GM12878 (cell line): Measurements from ENCODE around the gene CLCNKA. TPM values are rescaled to one million over a fixed set of nuclear protein-coding genes. Genes with fewer than 3 reads are reported as not detected.

Experiments used
- ASH2L ChIP-seq: fragments of 300-600, 200-600 bp; sonication (generic); IDR thresholded peaks from 2 replicates; pipeline ENCODE4 v1.6.1; 2017; ENCODE audit warnings: low read depth, mild to moderate bottlenecking, borderline replicate concordance
- BHLHE40 ChIP-seq, 2 experiments: fragments of 450-650 bp in 1 of 2; IDR thresholded peaks; 2 replicates each; pipeline ENCODE4 v1.6.1; 2011 to 2017; ENCODE audit warnings: low read depth in 2 of 2, borderline replicate concordance in 1 of 2, improper control_type of control experiment in 1 of 2, low read length in 1 of 2, mild to moderate bottlenecking in 1 of 2
- CEBPZ ChIP-seq: fragments of 150-350 bp; IDR thresholded peaks from 2 replicates; pipeline ENCODE4 v1.6.1; 2016; ENCODE audit warnings: low read depth, low read length
- CHD1 ChIP-seq: IDR thresholded peaks from 2 replicates; pipeline ENCODE4 v1.6.1; 2012; ENCODE audit warnings: low read depth, low read length, improper control_type of control experiment
- E2F8 ChIP-seq: fragments of 450-650 bp; IDR thresholded peaks from 2 replicates; pipeline ENCODE4 v1.6.1; 2018; ENCODE audit warnings: mild to moderate bottlenecking, low read depth, moderate library complexity; ENCODE audit not compliant: partially characterized antibody
- EGR1 ChIP-seq, 2 experiments: IDR thresholded peaks; 1 replicate in 1 of 2; 2 replicates in 1 of 2; pipeline ENCODE4 v1.6.1; 2011 to 2012; ENCODE audit warnings: low read depth in 2 of 2, low read length in 2 of 2, borderline replicate concordance in 1 of 2, mild to moderate bottlenecking in 1 of 2, moderate library complexity in 1 of 2
- ESRRA ChIP-seq: IDR thresholded peaks from 2 replicates; pipeline ENCODE4 v1.6.1; 2012; ENCODE audit warnings: mild to moderate bottlenecking, low read length, improper control_type of control experiment
- HDGF ChIP-seq: fragments of 450-650 bp; IDR thresholded peaks from 2 replicates; pipeline ENCODE4 v1.6.1; 2016; ENCODE audit warnings: antibody characterized with exemption
- MTA2 ChIP-seq: fragments of 450-650 bp; IDR thresholded peaks from 2 replicates; pipeline ENCODE4 v1.6.1; 2016; ENCODE audit warnings: low read depth, mild to moderate bottlenecking, moderate library complexity
- NKRF ChIP-seq: fragments of 450-650 bp; conservative IDR thresholded peaks from 2 replicates; pipeline ENCODE4 v1.6.1; 2017; ENCODE audit warnings: mild to moderate bottlenecking, moderate library complexity
- POU2F2 ChIP-seq: IDR thresholded peaks from 3 replicates; pipeline ENCODE4 v1.6.1; 2011; ENCODE audit warnings: low read depth, mild to moderate bottlenecking, low read length, borderline replicate concordance
- RB1 ChIP-seq: fragments of 450-650 bp; formaldehyde crosslinking; IDR thresholded peaks from 2 replicates; pipeline ENCODE4 v1.6.1; 2017; ENCODE audit warnings: mild to moderate bottlenecking, borderline replicate concordance
- SMAD1 ChIP-seq: fragments of 450-650 bp; IDR thresholded peaks from 2 replicates; pipeline ENCODE4 v1.6.1; 2018; ENCODE audit warnings: mild to moderate bottlenecking, low read depth; ENCODE audit not compliant: partially characterized antibody
- SMAD5 ChIP-seq: IDR thresholded peaks from 2 replicates; pipeline ENCODE4 v1.6.1; 2016; ENCODE audit warnings: antibody characterized with exemption, low read depth
- USF1 ChIP-seq: IDR thresholded peaks from 2 replicates; pipeline ENCODE4 v1.6.1; 2011; ENCODE audit warnings: borderline replicate concordance, low read depth, mild to moderate bottlenecking, moderate library complexity, mixed read lengths, low read length; ENCODE audit not compliant: insufficient read depth; ENCODE audit errors: extremely low read length
- ZNF622 ChIP-seq: fragments of 450-650 bp; IDR thresholded peaks from 2 replicates; pipeline ENCODE4 v1.6.1; 2017; ENCODE audit warnings: mild to moderate bottlenecking, inconsistent platforms
- polyA plus RNA-seq, 11 experiments: library from polyadenylated mRNA; depleted of rRNA in 4 of 11; unstranded in 6 of 11; stranded (reverse) in 5 of 11; fragments of >200 nt; fragmentation: Nextera tagmentation in 4 of 11; fragmentation: Illumina TruSeq in 1 of 11; extraction: Ambion mirVana in 4 of 11; extraction: Trizol in 1 of 11; gene quantifications; 1 replicate in 1 of 11; 2 replicates in 10 of 11; pipeline versions ENCODE4 v1.2.1 to v1.2.3, GENCODE V29; 2011 to 2016; ENCODE audit warnings: inconsistent platforms in 2 of 11, missing spikeins in 2 of 11, low read depth in 1 of 11
- total RNA-seq, 4 experiments: library from RNA; depleted of rRNA in 3 of 4; stranded (reverse); fragments of >200 nt in 3 of 4; fragmentation: Illumina TruSeq in 1 of 4; extraction: Trizol in 1 of 4; gene quantifications; 2 replicates each; pipeline versions ENCODE4 v1.2.1 to v1.2.3, GENCODE V29; 2013 to 2021
- TF ChIP-seq, protein P1 (sequence below): fragments of 450-650 bp; IDR thresholded peaks from 2 replicates; pipeline ENCODE4 v1.6.1; 2018; ENCODE audit warnings: borderline replicate concordance, mild to moderate bottlenecking; ENCODE audit not compliant: partially characterized antibody

CLCNKA gene
- total and polyA plus RNA-seq, 10 of the 15 experiments (the other 5 are each of a cell fraction or from before 2014, with no cell fraction given): 0.02 to 0.15 (median 0.08) TPM; not detected in 6

DNA sequence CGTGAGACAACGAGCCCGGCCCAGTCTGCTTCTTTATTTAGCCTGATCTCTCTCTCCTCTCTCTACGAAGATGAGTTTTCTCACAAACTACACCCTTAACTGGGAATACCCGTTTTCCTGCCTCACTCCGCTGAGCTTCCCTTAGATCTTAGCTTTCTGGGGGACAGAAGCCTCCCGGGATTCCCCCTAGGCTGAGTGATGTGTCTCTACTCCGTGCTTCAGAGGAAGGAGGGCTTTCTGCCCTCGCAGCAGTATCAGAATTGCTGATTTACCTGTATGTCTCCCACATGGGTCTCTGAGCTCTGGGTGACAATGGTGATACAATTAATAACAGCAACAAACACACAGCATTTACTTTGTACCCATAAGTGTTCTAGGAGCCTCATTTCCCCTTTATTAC lies 47.0 kb upstream of the CLCNKA start (continued):
- TF ChIP-seq CEBPZ (no peak), POU2F2 (no peak), NKRF (no peak), MTA2 (no peak), RB1 (no peak), ESRRA (no peak), SMAD5 (0 out of 2 replicates have a peak, but pooled peaks have one; percentile 48), ASH2L (no peak), HDGF (peak; percentile 17; the same call in 1 of the 2 replicates), BHLHE40 (IDR thresholded peaks at IDR 0.05; ENCODE audit: borderline replicate concordance in 1 of 2, low read depth in 2 of 2, low read length in 1 of 2) (no peak), USF1 (no peak), EGR1 (IDR thresholded peaks at IDR 0.05; ENCODE audit: borderline replicate concordance in 1 of 2, low read depth in 2 of 2, low read length in 2 of 2) (no peak), ZNF622 (no peak), CHD1 (no peak), SMAD1 (no peak), E2F8 (no peak)
- TF ChIP-seq, protein P1, sequence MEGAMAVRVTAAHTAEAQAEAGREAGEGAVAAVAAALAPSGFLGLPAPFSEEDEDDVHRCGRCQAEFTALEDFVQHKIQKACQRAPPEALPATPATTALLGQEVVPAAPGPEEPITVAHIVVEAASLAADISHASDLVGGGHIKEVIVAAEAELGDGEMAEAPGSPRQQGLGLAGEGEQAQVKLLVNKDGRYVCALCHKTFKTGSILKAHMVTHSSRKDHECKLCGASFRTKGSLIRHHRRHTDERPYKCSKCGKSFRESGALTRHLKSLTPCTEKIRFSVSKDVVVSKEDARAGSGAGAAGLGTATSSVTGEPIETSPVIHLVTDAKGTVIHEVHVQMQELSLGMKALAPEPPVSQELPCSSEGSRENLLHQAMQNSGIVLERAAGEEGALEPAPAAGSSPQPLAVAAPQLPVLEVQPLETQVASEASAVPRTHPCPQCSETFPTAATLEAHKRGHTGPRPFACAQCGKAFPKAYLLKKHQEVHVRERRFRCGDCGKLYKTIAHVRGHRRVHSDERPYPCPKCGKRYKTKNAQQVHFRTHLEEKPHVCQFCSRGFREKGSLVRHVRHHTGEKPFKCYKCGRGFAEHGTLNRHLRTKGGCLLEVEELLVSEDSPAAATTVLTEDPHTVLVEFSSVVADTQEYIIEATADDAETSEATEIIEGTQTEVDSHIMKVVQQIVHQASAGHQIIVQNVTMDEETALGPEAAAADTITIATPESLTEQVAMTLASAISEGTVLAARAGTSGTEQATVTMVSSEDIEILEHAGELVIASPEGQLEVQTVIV: no peak
